ENCODE measurements around the gene CC2D2A. TPM values are rescaled to one million over a fixed set of nuclear protein-coding genes. Genes with fewer than 3 reads are reported as not detected.

CC2D2A gene
- total and polyA plus RNA-seq, 2 of the 13 experiments (the other 11 are each of a cell fraction or from before 2014, with no cell fraction given) = 4.2 to 7.2 TPM

DNA sequence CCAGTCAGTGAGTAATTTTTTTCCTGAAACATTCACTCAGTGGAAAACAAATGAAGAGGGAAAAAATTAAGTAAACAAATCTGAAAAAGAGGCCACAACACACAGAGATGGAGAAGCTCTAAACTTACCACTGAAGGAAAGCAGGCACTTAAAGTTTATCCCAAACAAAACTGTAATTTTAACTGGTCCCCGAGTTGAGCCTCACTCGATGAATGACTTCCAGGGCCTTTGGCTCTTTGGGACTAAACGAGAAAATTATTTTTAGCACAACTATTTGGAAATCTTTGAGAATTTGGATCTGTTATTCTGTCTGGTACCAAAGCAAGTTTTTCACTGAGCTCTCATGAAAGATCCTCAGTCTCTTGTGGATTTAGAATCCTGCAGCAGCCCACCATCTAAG, 42.0 kb upstream of the CC2D2A start, which contains the start of gene C1QTNF7:
C1QTNF7 (plus strand) TSS at position 333 of the 400 bp plus-strand sequence. CDS start 7,711 bp downstream, outside the sequence.
- no peak for FAIRE-seq
- Histone ChIP-seq H3K27me3 (ENCODE audit: control insufficient read depth in 1 of 2, insufficient read depth in 2 of 2, low read length in 2 of 2) (no peaks in the 10 kb centered on the region), H3K4me3 (replicated peaks in 1 of 3; ENCODE audit: insufficient read depth in 1 of 3, low read depth in 2 of 3, low read length in 3 of 3) (no peak within 1 kb of the TSS), H3K9me3 (ENCODE audit: low read length) (no peaks in the 10 kb centered on the region), H3K79me2 (ENCODE audit: insufficient read depth, low read length) (no peaks in the 10 kb centered on the region), H3K36me3 (replicated peaks in 1 of 2; ENCODE audit: control insufficient read depth in 1 of 2, insufficient read depth in 2 of 2, low read length in 2 of 2) (no peaks in the 10 kb centered on the region), H4K20me1 (ENCODE audit: insufficient read depth, low read length) (no peaks in the 10 kb centered on the region), H3K9ac (ENCODE audit: insufficient read depth, low read depth, low read length) (no peak within 1 kb of the TSS), H3K4me2 (ENCODE audit: low read depth, low read length) (no peak within 1 kb of the TSS), H3K4me1 (ENCODE audit: insufficient read depth, low read length) (no peaks in the 10 kb centered on the region), H2AFZ (ENCODE audit: low read length) (no peak within 1 kb of the TSS), H3K27ac (ENCODE audit: extremely low read length, insufficient read depth, low read length) (no peak within 1 kb of the TSS)
- POLR2A ChIA-PET = no interaction called here
- no peak for DNase-seq (ENCODE audit: low spot score)
- TF ChIP-seq ZMYM3 (CRISPR knock-in tag; IDR thresholded peaks at IDR 0.05) (no peak), PHB2 (IDR thresholded peaks at IDR 0.05; ENCODE audit: partially characterized antibody) (no peak), NKX3-1 (CRISPR knock-in tag; IDR thresholded peaks at IDR 0.05) (no peak), ZNF563 (CRISPR knock-in tag; IDR thresholded peaks at IDR 0.05) (no peak), DNMT3B (CRISPR knock-in tag; conservative IDR thresholded peaks at IDR 0.05) (no peak), MZF1 (CRISPR knock-in tag; IDR thresholded peaks at IDR 0.05; ENCODE audit: borderline replicate concordance) (no peak), DR1 (CRISPR knock-in tag; IDR thresholded peaks at IDR 0.05) (no peak), ZFP62 (CRISPR knock-in tag; IDR thresholded peaks at IDR 0.05) (no peak)
- TF ChIP-seq, protein P1, sequence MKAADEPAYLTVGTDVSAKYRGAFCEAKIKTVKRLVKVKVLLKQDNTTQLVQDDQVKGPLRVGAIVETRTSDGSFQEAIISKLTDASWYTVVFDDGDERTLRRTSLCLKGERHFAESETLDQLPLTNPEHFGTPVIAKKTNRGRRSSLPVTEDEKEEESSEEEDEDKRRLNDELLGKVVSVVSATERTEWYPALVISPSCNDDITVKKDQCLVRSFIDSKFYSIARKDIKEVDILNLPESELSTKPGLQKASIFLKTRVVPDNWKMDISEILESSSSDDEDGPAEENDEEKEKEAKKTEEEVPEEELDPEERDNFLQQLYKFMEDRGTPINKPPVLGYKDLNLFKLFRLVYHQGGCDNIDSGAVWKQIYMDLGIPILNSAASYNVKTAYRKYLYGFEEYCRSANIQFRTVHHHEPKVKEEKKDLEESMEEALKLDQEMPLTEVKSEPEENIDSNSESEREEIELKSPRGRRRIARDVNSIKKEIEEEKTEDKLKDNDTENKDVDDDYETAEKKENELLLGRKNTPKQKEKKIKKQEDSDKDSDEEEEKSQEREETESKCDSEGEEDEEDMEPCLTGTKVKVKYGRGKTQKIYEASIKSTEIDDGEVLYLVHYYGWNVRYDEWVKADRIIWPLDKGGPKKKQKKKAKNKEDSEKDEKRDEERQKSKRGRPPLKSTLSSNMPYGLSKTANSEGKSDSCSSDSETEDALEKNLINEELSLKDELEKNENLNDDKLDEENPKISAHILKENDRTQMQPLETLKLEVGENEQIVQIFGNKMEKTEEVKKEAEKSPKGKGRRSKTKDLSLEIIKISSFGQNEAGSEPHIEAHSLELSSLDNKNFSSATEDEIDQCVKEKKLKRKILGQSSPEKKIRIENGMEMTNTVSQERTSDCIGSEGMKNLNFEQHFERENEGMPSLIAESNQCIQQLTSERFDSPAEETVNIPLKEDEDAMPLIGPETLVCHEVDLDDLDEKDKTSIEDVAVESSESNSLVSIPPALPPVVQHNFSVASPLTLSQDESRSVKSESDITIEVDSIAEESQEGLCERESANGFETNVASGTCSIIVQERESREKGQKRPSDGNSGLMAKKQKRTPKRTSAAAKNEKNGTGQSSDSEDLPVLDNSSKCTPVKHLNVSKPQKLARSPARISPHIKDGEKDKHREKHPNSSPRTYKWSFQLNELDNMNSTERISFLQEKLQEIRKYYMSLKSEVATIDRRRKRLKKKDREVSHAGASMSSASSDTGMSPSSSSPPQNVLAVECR (CRISPR knock-in tag; IDR thresholded peaks at IDR 0.05; ENCODE audit: borderline replicate concordance) = no peak
- TF ChIP-seq, protein P2, sequence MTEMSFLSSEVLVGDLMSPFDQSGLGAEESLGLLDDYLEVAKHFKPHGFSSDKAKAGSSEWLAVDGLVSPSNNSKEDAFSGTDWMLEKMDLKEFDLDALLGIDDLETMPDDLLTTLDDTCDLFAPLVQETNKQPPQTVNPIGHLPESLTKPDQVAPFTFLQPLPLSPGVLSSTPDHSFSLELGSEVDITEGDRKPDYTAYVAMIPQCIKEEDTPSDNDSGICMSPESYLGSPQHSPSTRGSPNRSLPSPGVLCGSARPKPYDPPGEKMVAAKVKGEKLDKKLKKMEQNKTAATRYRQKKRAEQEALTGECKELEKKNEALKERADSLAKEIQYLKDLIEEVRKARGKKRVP (CRISPR knock-in tag; IDR thresholded peaks at IDR 0.05) = no peak
- ATAC-seq = no peak
- in situ Hi-C loops (cut with HindIII; ENCODE audit: extremely low pct_ligation_motif_present, low pct_unique_long_range_greater_than_20kb) = no loop called here
- WGBS (ENCODE audit: low lambda C conversion rate) = 0% methylated on average over 3 of the region's 3 CpGs
- no TSS peak for BruUV-seq (replicated peaks)
- intact Hi-C loops (cut with micrococcal nuclease; ENCODE audit: unreplicated experiment) = no loop called here
- CTCF ChIA-PET (ENCODE audit: low intra/inter-chr PET ratio, low total read pairs) = no interaction called here
